ENCODE data around the gene B3GNT8. TPM values are rescaled to one million over a fixed set of nuclear protein-coding genes. Genes with fewer than 3 reads are reported as not detected.

Gene B3GNT8
- total and polyA plus RNA-seq, 9 of the 15 experiments (the other 6 are each of a cell fraction or from before 2014, with no cell fraction given): 0.11 to 2.9 (median 0.65) TPM; not detected in 2

GRCh38 chr19:41395355-41395754 lies 31.8 kb downstream of the B3GNT8 start (continued):
- TF ChIP-seq USF1 (CRISPR knock-in tag; IDR thresholded peaks at IDR 0.05): peak; percentile 23; the same call in 1 of the 2 replicates
- TF ChIP-seq ESRRA (IDR thresholded peaks at IDR 0.05; ENCODE audit: borderline replicate concordance, low read depth): peak; percentile 71; the same call in 1 of the 2 replicates
- TF ChIP-seq L3MBTL2 (IDR thresholded peaks at IDR 0.05): peak; percentile 34; the same call in 1 of the 2 replicates
- no peak for TF ChIP-seq POLR2B (IDR thresholded peaks at IDR 0.05; ENCODE audit: low read depth, partially characterized antibody)
- no peak for TF ChIP-seq PATZ1 (CRISPR knock-in tag; IDR thresholded peaks at IDR 0.05; ENCODE audit: borderline replicate concordance)
- 0 out of 2 replicates have a peak, but pooled peaks have one; percentile 25 for TF ChIP-seq SMARCA4 (IDR thresholded peaks at IDR 0.05)
- peak; percentile 34; the same call in 1 of the 2 replicates for TF ChIP-seq CREM (IDR thresholded peaks at IDR 0.05; ENCODE audit: low read depth)
- TF ChIP-seq ZNF785 (CRISPR knock-in tag; IDR thresholded peaks at IDR 0.05): no peak
- TF ChIP-seq RNF219 (CRISPR knock-in tag; IDR thresholded peaks at IDR 0.05): no peak
- TF ChIP-seq HDAC6 (IDR thresholded peaks at IDR 0.05; ENCODE audit: low read depth, low read length): no peak
- peak; percentile 80 for TF ChIP-seq NR2C1 (IDR thresholded peaks at IDR 0.05)
- TF ChIP-seq NR2C1 (tag; IDR thresholded peaks at IDR 0.05): peak; percentile 69
- no peak for TF ChIP-seq ZBTB1 (CRISPR knock-in tag; IDR thresholded peaks at IDR 0.05; ENCODE audit: borderline replicate concordance, low read depth)
- TF ChIP-seq SOX6 (IDR thresholded peaks at IDR 0.05): 0 out of 2 replicates have a peak, but pooled peaks have one; percentile 25
- TF ChIP-seq FOXK2 (conservative IDR thresholded peaks at IDR 0.05 in 1 of 2, IDR thresholded peaks at IDR 0.05 in 1 of 2; ENCODE audit: low read depth in 2 of 2): peak in 1 of 2 experiments; percentile 50; a peak in 2 of 4 replicates
- peak; percentile 56; the same call in 1 of the 2 replicates for TF ChIP-seq DPF2 (IDR thresholded peaks at IDR 0.05)
- TF ChIP-seq ELF4 (CRISPR knock-in tag; IDR thresholded peaks at IDR 0.05): peak; percentile 74
- no peak for TF ChIP-seq NFE2 (IDR thresholded peaks at IDR 0.05; ENCODE audit: low read depth)
- peak; percentile 68 for TF ChIP-seq SAP30 (IDR thresholded peaks at IDR 0.05; ENCODE audit: borderline replicate concordance, insufficient read depth, low read depth, low read length, poor library complexity, severe bottlenecking)
- peak; percentile 33; the same call in 1 of the 2 replicates for TF ChIP-seq ARID1B (IDR thresholded peaks at IDR 0.05)
- TF ChIP-seq ID3 (CRISPR knock-in tag; IDR thresholded peaks at IDR 0.05): no peak
- no peak for TF ChIP-seq ID3 (tag; IDR thresholded peaks at IDR 0.05)

Measured in K562 (cell line).